Liver (tissue), 9 donors: ENCODE results near the gene SLC39A13. TPM values are rescaled to one million over a fixed set of nuclear protein-coding genes. Genes with fewer than 3 reads are reported as not detected.

Experiments used
- DNase-seq: peaks from one replicate; pipeline ENCODE4 v3.0.0-alpha.2; 2017; ENCODE audit warnings: low spot score
- H3K27ac ChIP-seq, 2 donors: one replicate each; pipeline ENCODE4 v1.7.0; 2013; ENCODE audit warnings: inconsistent platforms in 2 of 2, low read length in 2 of 2, control low read depth in 1 of 2, low read depth in 1 of 2, mild to moderate bottlenecking in 1 of 2
- H3K27me3 ChIP-seq, 4 donors: one replicate each; pipeline versions ENCODE4 v1.6.1 to v1.7.0; 2013; ENCODE audit warnings: low read length in 3 of 4, inconsistent platforms in 1 of 4, mild to moderate bottlenecking in 1 of 4, moderate library complexity in 1 of 4; ENCODE audit not compliant: control insufficient read depth in 4 of 4, insufficient read depth in 4 of 4
- H3K36me3 ChIP-seq, 4 donors: one replicate each; pipeline versions ENCODE4 v1.6.1 to v1.7.0; 2013; ENCODE audit warnings: low read length in 3 of 4, mild to moderate bottlenecking in 3 of 4, low read depth in 1 of 4, moderate library complexity in 1 of 4; ENCODE audit not compliant: control insufficient read depth in 4 of 4, insufficient read depth in 3 of 4
- H3K4me1 ChIP-seq, 4 donors: one replicate each; pipeline versions ENCODE4 v1.6.1 to v1.7.0; 2013; ENCODE audit warnings: low read length in 3 of 4, mild to moderate bottlenecking in 3 of 4, moderate library complexity in 1 of 4; ENCODE audit not compliant: control insufficient read depth in 4 of 4, insufficient read depth in 4 of 4
- H3K4me3 ChIP-seq, 3 donors: one replicate each; pipeline versions ENCODE4 v1.6.1 to v1.7.0; 2013; ENCODE audit warnings: low read length in 3 of 3, control low read depth in 1 of 3, low read depth in 1 of 3, mild to moderate bottlenecking in 1 of 3
- H3K9ac ChIP-seq, 2 donors: one replicate each; pipeline ENCODE4 v1.7.0; 2013; ENCODE audit warnings: low read length in 2 of 2, mild to moderate bottlenecking in 2 of 2, moderate library complexity in 2 of 2, control low read depth in 1 of 2, low read depth in 1 of 2
- H3K9me3 ChIP-seq, 4 donors: one replicate each; pipeline versions ENCODE4 v1.6.1 to v1.7.0; 2013; ENCODE audit warnings: low read length in 3 of 4; ENCODE audit not compliant: control insufficient read depth in 4 of 4
- EGR1 ChIP-seq, 2 donors: IDR thresholded peaks; 2 replicates each; pipeline ENCODE4 v1.6.1; 2016 to 2018; ENCODE audit warnings: antibody characterized with exemption in 2 of 2, low read depth in 2 of 2
- FOXA1 ChIP-seq: IDR thresholded peaks from 2 replicates; pipeline ENCODE4 v1.6.1; 2016; ENCODE audit warnings: antibody characterized with exemption
- FOXA2 ChIP-seq: IDR thresholded peaks from 2 replicates; pipeline ENCODE4 v1.6.1; 2016; ENCODE audit warnings: antibody characterized with exemption
- GABPA ChIP-seq, 2 donors: IDR thresholded peaks in 1 of 2; conservative IDR thresholded peaks in 1 of 2; 2 replicates each; pipeline ENCODE4 v1.6.1; 2016; ENCODE audit warnings: antibody characterized with exemption in 2 of 2, mild to moderate bottlenecking in 1 of 2, moderate library complexity in 1 of 2
- HNF4A ChIP-seq, 2 donors: conservative IDR thresholded peaks; 2 replicates each; pipeline ENCODE4 v1.6.1; 2016; ENCODE audit warnings: antibody characterized with exemption in 2 of 2, mild to moderate bottlenecking in 2 of 2
- HNF4G ChIP-seq: IDR thresholded peaks from 2 replicates; pipeline ENCODE4 v1.6.1; 2016; ENCODE audit warnings: antibody characterized with exemption
- JUND ChIP-seq, 2 donors: IDR thresholded peaks; 2 replicates each; pipeline ENCODE4 v1.6.1; 2016; ENCODE audit warnings: antibody characterized with exemption in 2 of 2
- NR2F2 ChIP-seq: IDR thresholded peaks from 2 replicates; pipeline ENCODE4 v1.6.1; 2016; ENCODE audit warnings: antibody characterized with exemption
- RAD21 ChIP-seq, 2 donors: IDR thresholded peaks; 2 replicates each; pipeline ENCODE4 v1.6.1; 2016; ENCODE audit warnings: antibody characterized with exemption in 2 of 2, mild to moderate bottlenecking in 2 of 2
- RXRA ChIP-seq, 2 donors: IDR thresholded peaks; 2 replicates each; pipeline ENCODE4 v1.6.1; 2017 to 2018; ENCODE audit warnings: antibody characterized with exemption in 2 of 2, mild to moderate bottlenecking in 1 of 2
- SP1 ChIP-seq: IDR thresholded peaks from 2 replicates; pipeline ENCODE4 v1.6.1; 2018; ENCODE audit warnings: antibody characterized with exemption, mild to moderate bottlenecking
- TAF1 ChIP-seq: conservative IDR thresholded peaks from 2 replicates; pipeline ENCODE4 v1.6.1; 2016; ENCODE audit warnings: antibody characterized with exemption, mild to moderate bottlenecking
- YY1 ChIP-seq: IDR thresholded peaks from 2 replicates; pipeline ENCODE4 v1.6.1; 2016; ENCODE audit warnings: antibody characterized with exemption, mild to moderate bottlenecking
- WGBS: extraction: QIAGEN DNeasy Blood & Tissue Kit; methylation state at CpG from one replicate; pipeline ENCODE4 v1.1.7; 2013; 5-methylcytosine and 5-hydroxymethylcytosine counted together
- polyA plus RNA-seq, 2 donors: library from polyadenylated mRNA; stranded (reverse) in 1 of 2; unstranded in 1 of 2; fragments of 200-250 nt in 1 of 2; fragments of >200 nt in 1 of 2; fragmentation: Nextera tagmentation in 1 of 2; extraction: Ambion mirVana in 1 of 2; gene quantifications; one replicate each; pipeline versions ENCODE4 v1.2.1 to v1.2.3, GENCODE V29; 2013 to 2015
- total RNA-seq, 2 donors: library from RNA; depleted of rRNA; stranded (reverse); fragments of >200 nt; gene quantifications; one replicate each; pipeline ENCODE4 v1.2.3, GENCODE V29; 2014
- TF ChIP-seq, protein P1 (sequence below): IDR thresholded peaks from 2 replicates; pipeline ENCODE4 v1.6.1; 2016; ENCODE audit warnings: antibody characterized with exemption
- TF ChIP-seq, protein P2 (sequence below): IDR thresholded peaks from 2 replicates; pipeline ENCODE4 v1.6.1; 2016; ENCODE audit warnings: antibody characterized with exemption
- TF ChIP-seq, protein P3 (sequence below): IDR thresholded peaks from 2 replicates; pipeline ENCODE4 v1.6.1; 2016; ENCODE audit warnings: antibody characterized with exemption
- TF ChIP-seq, protein P4 (sequence below): fragments of 150-350 bp; IDR thresholded peaks from 2 replicates; pipeline ENCODE4 v1.5.1; 2017; ENCODE audit warnings: improper control_type of control experiment, low read depth, low read length; ENCODE audit not compliant: missing input control
- donor health status: healthy.
- donor health status: healthy.
- donor health status: healthy.
- donor health status: healthy.
- donor health status: healthy.

Gene SLC39A13
- total and polyA plus RNA-seq, 4 donors: 8.2 to 17.5 (median 10.7) TPM

DNA sequence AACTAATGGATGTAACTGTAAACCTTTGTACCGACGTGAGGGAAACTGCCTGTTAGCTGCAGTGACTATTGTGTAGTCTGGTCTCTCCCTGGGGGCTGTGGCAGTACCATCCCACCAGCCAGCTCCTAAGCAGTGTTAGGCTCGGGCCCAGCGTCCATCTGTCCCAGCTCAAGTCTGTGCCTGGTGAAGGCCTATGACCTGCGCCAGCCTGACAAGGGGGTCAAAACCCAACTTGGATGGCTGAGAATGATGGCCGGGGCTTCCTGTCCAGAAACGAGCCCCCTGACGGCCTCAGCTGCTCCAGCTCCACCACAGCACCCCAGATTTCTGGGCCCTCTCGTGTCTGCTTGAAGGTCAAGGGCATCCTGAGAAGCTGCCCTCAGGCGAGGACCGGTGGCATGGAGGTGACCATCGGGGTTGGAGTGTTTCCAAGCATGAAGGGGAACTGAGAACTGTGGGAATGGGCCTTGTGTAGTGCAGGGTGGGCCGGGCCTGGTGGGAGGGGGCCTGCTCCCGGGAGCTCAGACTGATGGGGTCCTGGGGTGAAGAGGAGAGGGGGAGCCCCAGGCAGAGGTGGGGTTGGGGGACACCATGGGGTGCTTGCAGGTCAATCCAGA, 15.7 kb upstream of the SLC39A13 start:
- peak overlapping the region; percentile 55 to 87 for H3K27ac ChIP-seq
- no peaks in the 10 kb centered on the region for H3K9me3 ChIP-seq
- 86% methylated on average over 14 of the region's 14 CpGs for WGBS
- H3K9ac ChIP-seq: no peak overlapping the region
- no peak overlapping the region for H3K4me3 ChIP-seq
- no peaks in the 10 kb centered on the region for H3K36me3 ChIP-seq
- no peaks in the 10 kb centered on the region for H3K27me3 ChIP-seq
- peaks cover 0 to 9% (median 0%) of the 10 kb centered on the region in 4 donors for H3K4me1 ChIP-seq
- TF ChIP-seq FOXA1: no peak
- no peak for TF ChIP-seq GABPA (IDR thresholded peaks at IDR 0.05 in 1 of 2, conservative IDR thresholded peaks at IDR 0.05 in 1 of 2)
- TF ChIP-seq, protein P1, sequence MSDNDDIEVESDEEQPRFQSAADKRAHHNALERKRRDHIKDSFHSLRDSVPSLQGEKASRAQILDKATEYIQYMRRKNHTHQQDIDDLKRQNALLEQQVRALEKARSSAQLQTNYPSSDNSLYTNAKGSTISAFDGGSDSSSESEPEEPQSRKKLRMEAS: no peak
- TF ChIP-seq FOXA2: no peak
- TF ChIP-seq HNF4G: no peak
- TF ChIP-seq YY1: no peak
- no peak for TF ChIP-seq RAD21 (IDR thresholded peaks at IDR 0.05)
- TF ChIP-seq JUND (IDR thresholded peaks at IDR 0.05): no peak
- no peak for TF ChIP-seq RXRA (IDR thresholded peaks at IDR 0.05)
- no peak for TF ChIP-seq TAF1
- TF ChIP-seq, protein P2, sequence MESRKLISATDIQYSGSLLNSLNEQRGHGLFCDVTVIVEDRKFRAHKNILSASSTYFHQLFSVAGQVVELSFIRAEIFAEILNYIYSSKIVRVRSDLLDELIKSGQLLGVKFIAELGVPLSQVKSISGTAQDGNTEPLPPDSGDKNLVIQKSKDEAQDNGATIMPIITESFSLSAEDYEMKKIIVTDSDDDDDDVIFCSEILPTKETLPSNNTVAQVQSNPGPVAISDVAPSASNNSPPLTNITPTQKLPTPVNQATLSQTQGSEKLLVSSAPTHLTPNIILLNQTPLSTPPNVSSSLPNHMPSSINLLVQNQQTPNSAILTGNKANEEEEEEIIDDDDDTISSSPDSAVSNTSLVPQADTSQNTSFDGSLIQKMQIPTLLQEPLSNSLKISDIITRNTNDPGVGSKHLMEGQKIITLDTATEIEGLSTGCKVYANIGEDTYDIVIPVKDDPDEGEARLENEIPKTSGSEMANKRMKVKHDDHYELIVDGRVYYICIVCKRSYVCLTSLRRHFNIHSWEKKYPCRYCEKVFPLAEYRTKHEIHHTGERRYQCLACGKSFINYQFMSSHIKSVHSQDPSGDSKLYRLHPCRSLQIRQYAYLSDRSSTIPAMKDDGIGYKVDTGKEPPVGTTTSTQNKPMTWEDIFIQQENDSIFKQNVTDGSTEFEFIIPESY: no peak
- no peak for DNase-seq

DNA sequence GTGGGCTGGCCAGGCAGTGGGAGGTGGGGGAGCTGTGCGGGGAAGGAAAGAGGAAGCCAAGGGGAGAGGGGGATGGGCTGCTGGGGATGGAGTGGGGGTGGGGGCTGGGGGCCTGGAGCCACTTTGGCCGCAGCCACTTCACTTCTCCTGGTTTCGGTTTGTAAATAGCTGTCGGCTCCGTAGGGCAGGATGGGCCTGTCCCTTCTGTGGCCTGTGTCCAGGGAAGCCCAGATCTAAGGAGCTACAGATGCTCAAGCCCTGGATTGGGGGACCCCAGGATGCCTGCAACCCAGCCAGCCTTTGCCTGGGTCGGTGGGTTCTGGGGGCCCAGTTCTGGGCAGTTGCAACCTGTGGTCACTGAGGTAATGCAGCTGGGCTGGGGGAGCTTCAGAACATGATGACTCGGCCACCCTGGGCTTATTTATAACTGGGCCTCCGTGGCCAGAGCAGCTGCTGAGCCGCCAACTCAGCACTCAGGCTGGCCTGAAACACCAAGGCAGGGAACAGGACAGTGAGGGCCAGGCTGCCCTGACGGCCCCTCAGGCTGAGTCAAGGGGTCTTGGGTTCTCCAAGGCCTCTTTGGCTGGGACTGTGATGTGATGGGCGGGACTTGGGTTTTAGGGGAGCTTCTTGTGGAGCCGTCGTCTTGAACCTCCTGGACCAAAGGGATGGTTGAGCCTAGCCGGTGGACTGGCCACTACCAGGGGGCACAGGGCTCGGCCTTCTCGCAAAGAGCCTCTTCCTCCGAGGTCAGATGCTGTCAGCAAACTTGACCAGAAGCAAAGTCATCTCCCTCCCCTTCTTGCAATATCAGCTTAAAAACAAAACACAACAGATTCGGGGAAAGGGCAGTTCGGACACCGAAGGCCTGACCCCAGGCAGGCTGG, 15.0 kb upstream of the SLC39A13 start:
- H3K4me1 ChIP-seq: peaks cover 0 to 7% (median 0%) of the 10 kb centered on the region in 4 donors

More for the DNA sequence above, 15.0 kb upstream of the SLC39A13 start:
- no peak for TF ChIP-seq TAF1
- TF ChIP-seq HNF4A (conservative IDR thresholded peaks at IDR 0.05): no peak
- TF ChIP-seq, protein P2: no peak
- TF ChIP-seq, protein P3, sequence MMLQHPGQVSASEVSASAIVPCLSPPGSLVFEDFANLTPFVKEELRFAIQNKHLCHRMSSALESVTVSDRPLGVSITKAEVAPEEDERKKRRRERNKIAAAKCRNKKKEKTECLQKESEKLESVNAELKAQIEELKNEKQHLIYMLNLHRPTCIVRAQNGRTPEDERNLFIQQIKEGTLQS: no peak
- TF ChIP-seq, protein P1: no peak
- no peak for TF ChIP-seq EGR1 (IDR thresholded peaks at IDR 0.05; ENCODE audit: low read depth in 2 of 2)
- no peak for TF ChIP-seq RXRA (IDR thresholded peaks at IDR 0.05)
- TF ChIP-seq, protein P4, sequence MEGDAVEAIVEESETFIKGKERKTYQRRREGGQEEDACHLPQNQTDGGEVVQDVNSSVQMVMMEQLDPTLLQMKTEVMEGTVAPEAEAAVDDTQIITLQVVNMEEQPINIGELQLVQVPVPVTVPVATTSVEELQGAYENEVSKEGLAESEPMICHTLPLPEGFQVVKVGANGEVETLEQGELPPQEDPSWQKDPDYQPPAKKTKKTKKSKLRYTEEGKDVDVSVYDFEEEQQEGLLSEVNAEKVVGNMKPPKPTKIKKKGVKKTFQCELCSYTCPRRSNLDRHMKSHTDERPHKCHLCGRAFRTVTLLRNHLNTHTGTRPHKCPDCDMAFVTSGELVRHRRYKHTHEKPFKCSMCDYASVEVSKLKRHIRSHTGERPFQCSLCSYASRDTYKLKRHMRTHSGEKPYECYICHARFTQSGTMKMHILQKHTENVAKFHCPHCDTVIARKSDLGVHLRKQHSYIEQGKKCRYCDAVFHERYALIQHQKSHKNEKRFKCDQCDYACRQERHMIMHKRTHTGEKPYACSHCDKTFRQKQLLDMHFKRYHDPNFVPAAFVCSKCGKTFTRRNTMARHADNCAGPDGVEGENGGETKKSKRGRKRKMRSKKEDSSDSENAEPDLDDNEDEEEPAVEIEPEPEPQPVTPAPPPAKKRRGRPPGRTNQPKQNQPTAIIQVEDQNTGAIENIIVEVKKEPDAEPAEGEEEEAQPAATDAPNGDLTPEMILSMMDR: no peak
- no peak for TF ChIP-seq NR2F2
- no peak for TF ChIP-seq SP1
- TF ChIP-seq RAD21 (IDR thresholded peaks at IDR 0.05): no peak
- no peak for TF ChIP-seq JUND (IDR thresholded peaks at IDR 0.05)
- Histone ChIP-seq H3K27ac (peak overlapping the region; percentile 75 to 87), H3K36me3 (no peaks in the 10 kb centered on the region), H3K9ac (no peak overlapping the region), H3K9me3 (no peaks in the 10 kb centered on the region), H3K4me3 (no peak overlapping the region), H3K27me3 (no peaks in the 10 kb centered on the region)
- peak; percentile 37 for DNase-seq
- 75% methylated on average over 20 of the region's 20 CpGs for WGBS
